SK-N-SH treated with all-trans-retinoic acid at 6 μM for 48 hours (cell line): ENCODE results near the gene EXD3.

Experiments used
- ATAC-seq: fragments of 200-7000 bp; cut with Tn5 transposase; 3 replicates; pipeline ENCODE4 v1.9.1; 2020; ENCODE audit warnings: mild to moderate bottlenecking, moderate library complexity
- ARNTL ChIP-seq: fragments of 450-650 bp; formaldehyde crosslinking; IDR thresholded peaks from 2 replicates; pipeline ENCODE4 v1.5.0; 2020; ENCODE audit warnings: low read depth, mild to moderate bottlenecking, moderate library complexity, borderline replicate concordance
- BACH2 ChIP-seq: fragments of 250-450 bp; sonication (Bioruptor Pico); IDR thresholded peaks from 2 replicates; pipeline ENCODE4 v1.9.0; 2021; ENCODE audit warnings: mild to moderate bottlenecking, borderline replicate concordance
- CSDC2 ChIP-seq: fragments of 250-450 bp; sonication (Bioruptor Pico); IDR thresholded peaks from 2 replicates; pipeline ENCODE4 v1.5.0; 2020; ENCODE audit warnings: mild to moderate bottlenecking, moderate library complexity
- ESRRG ChIP-seq: fragments of 250-450 bp; sonication (Bioruptor Pico); IDR thresholded peaks from 2 replicates; pipeline ENCODE4 v1.6.1; 2021; ENCODE audit warnings: mild to moderate bottlenecking
- GLIS3 ChIP-seq: fragments of 250-450 bp; sonication (Bioruptor Pico); IDR thresholded peaks from 2 replicates; pipeline ENCODE4 v1.5.0; 2020; ENCODE audit warnings: mild to moderate bottlenecking, moderate library complexity
- ISL1 ChIP-seq: fragments of 250-450 bp; sonication (Bioruptor Pico); IDR thresholded peaks from 2 replicates; pipeline ENCODE4 v2.1.2; 2022; ENCODE audit warnings: mild to moderate bottlenecking, moderate library complexity
- OSR1 ChIP-seq: fragments of 250-450 bp; sonication (Bioruptor Pico); IDR thresholded peaks from 2 replicates; pipeline ENCODE4 v1.8.0; 2022; ENCODE audit warnings: moderate library complexity, mild to moderate bottlenecking, inconsistent platforms
- PPARA ChIP-seq: fragments of 250-450 bp; sonication (Bioruptor Pico); IDR thresholded peaks from 2 replicates; pipeline ENCODE4 v1.5.0; 2020; ENCODE audit warnings: mild to moderate bottlenecking, borderline replicate concordance
- RARB ChIP-seq: fragments of 250-450 bp; sonication (Bioruptor Pico); IDR thresholded peaks from 2 replicates; pipeline ENCODE4 v1.8.0; 2021; ENCODE audit warnings: mild to moderate bottlenecking, moderate library complexity
- SNAI2 ChIP-seq: fragments of 250-450 bp; sonication (Bioruptor Pico); IDR thresholded peaks from 2 replicates; pipeline ENCODE4 v1.5.0; 2020; ENCODE audit warnings: mild to moderate bottlenecking, moderate library complexity
- TCF4 ChIP-seq: fragments of 250-450 bp; sonication (Bioruptor Pico); IDR thresholded peaks from 2 replicates; pipeline ENCODE4 v1.8.0; 2021; ENCODE audit warnings: mild to moderate bottlenecking, moderate library complexity, borderline replicate concordance
- TOX ChIP-seq: fragments of 250-450 bp; sonication (Bioruptor Pico); IDR thresholded peaks from 2 replicates; pipeline ENCODE4 v1.8.0; 2021; ENCODE audit warnings: mild to moderate bottlenecking, moderate library complexity, borderline replicate concordance
- ZC3H10 ChIP-seq: fragments of 250-450 bp; sonication (Bioruptor Pico); IDR thresholded peaks from 2 replicates; pipeline ENCODE4 v1.5.1; 2021; ENCODE audit warnings: mild to moderate bottlenecking, moderate library complexity
- ZFP3 ChIP-seq: fragments of 250-450 bp; sonication (Bioruptor Pico); IDR thresholded peaks from 2 replicates; pipeline ENCODE4 v1.5.0; 2020; ENCODE audit warnings: mild to moderate bottlenecking, moderate library complexity
- ZNF565 ChIP-seq: fragments of 450-650 bp; formaldehyde crosslinking; conservative IDR thresholded peaks from 2 replicates; pipeline ENCODE4 v1.5.0; 2020; ENCODE audit warnings: low read depth, mild to moderate bottlenecking, moderate library complexity
- ZNF70 ChIP-seq: fragments of 450-650 bp; formaldehyde crosslinking; IDR thresholded peaks from 2 replicates; pipeline ENCODE4 v1.5.0; 2020; ENCODE audit warnings: mild to moderate bottlenecking, moderate library complexity
- ZNF8 ChIP-seq: fragments of 450-650 bp; formaldehyde crosslinking; IDR thresholded peaks from 2 replicates; pipeline ENCODE4 v1.5.0; 2020; ENCODE audit warnings: mild to moderate bottlenecking, moderate library complexity
- TF ChIP-seq, protein P1 (sequence below): fragments of 250-450 bp; sonication (Bioruptor Pico); IDR thresholded peaks from 2 replicates; pipeline ENCODE4 v1.5.1; 2020; ENCODE audit warnings: low read depth, mild to moderate bottlenecking, moderate library complexity
- TF ChIP-seq, protein P2 (sequence below): fragments of 250-450 bp; sonication (Bioruptor Pico); IDR thresholded peaks from 2 replicates; pipeline ENCODE4 v1.8.0; 2021; ENCODE audit warnings: low read depth, mild to moderate bottlenecking, moderate library complexity, borderline replicate concordance
- TF ChIP-seq, protein P3 (sequence below): fragments of 250-450 bp; sonication (Bioruptor Pico); IDR thresholded peaks from 2 replicates; pipeline ENCODE4 v1.8.0; 2020; ENCODE audit warnings: mild to moderate bottlenecking, moderate library complexity, borderline replicate concordance
- TF ChIP-seq, protein P4 (sequence below): fragments of 250-450 bp; sonication (Bioruptor Pico); IDR thresholded peaks from 2 replicates; pipeline ENCODE4 v1.5.1; 2021; ENCODE audit warnings: mild to moderate bottlenecking, moderate library complexity

The EXD3 gene

DNA sequence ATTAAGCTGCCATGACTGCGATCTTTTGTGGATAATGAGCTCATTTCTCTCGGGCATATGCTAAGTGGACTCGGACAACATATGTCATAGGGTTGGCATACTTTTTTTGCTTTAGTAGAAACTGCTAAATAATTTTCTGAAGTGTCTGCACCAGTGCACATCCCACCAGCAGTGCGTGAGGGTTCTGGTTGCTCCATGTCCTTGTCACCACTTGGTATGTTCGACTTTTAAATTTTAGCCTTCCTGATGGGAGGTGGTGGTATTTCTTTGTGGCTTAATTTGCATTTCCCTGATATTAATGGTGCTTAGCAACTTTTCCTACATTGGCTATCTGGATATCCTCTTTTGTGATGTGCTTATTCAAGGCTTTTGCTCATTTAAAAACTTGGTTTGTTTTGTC is 63.1 kb downstream of the EXD3 start:
- TF ChIP-seq ZNF70 (CRISPR knock-in tag) (no peak), TCF4 (no peak), CSDC2 (CRISPR knock-in tag) (no peak), RARB (no peak), PPARA (CRISPR knock-in tag) (no peak), BACH2 (CRISPR knock-in tag) (no peak)
- TF ChIP-seq, protein P1, sequence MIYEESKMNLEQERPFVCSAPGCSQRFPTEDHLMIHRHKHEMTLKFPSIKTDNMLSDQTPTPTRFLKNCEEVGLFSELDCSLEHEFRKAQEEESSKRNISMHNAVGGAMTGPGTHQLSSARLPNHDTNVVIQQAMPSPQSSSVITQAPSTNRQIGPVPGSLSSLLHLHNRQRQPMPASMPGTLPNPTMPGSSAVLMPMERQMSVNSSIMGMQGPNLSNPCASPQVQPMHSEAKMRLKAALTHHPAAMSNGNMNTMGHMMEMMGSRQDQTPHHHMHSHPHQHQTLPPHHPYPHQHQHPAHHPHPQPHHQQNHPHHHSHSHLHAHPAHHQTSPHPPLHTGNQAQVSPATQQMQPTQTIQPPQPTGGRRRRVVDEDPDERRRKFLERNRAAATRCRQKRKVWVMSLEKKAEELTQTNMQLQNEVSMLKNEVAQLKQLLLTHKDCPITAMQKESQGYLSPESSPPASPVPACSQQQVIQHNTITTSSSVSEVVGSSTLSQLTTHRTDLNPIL (CRISPR knock-in tag): no peak
- ATAC-seq: no peak

DNA sequence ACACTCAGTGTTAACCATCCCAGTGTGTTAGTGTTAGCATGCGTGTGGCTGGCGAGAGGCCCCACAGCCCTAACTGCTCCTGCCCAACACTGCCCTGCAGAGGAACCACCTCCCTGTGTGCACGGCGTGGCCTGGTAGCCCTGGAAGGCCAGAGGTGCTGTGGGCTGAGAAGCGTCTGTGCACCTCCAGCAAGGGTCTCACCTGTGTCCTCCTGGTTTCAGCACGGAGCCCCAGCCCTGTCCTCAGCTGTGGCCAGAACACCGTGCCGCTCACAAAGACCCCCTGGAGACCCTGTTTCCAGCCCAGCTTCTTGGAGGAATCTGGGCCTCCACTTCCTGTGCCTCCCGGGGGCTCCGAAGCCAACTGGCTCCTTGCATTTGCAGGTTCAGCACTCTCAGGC is 64.8 kb downstream of the EXD3 start:
- TF ChIP-seq, protein P2, sequence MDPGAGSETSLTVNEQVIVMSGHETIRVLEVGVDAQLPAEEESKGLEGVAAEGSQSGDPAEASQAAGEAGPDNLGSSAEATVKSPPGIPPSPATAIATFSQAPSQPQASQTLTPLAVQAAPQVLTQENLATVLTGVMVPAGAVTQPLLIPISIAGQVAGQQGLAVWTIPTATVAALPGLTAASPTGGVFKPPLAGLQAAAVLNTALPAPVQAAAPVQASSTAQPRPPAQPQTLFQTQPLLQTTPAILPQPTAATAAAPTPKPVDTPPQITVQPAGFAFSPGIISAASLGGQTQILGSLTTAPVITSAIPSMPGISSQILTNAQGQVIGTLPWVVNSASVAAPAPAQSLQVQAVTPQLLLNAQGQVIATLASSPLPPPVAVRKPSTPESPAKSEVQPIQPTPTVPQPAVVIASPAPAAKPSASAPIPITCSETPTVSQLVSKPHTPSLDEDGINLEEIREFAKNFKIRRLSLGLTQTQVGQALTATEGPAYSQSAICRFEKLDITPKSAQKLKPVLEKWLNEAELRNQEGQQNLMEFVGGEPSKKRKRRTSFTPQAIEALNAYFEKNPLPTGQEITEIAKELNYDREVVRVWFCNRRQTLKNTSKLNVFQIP: no peak
- TF ChIP-seq ZNF565 (CRISPR knock-in tag) (no peak), TCF4 (no peak)
- TF ChIP-seq, protein P3, sequence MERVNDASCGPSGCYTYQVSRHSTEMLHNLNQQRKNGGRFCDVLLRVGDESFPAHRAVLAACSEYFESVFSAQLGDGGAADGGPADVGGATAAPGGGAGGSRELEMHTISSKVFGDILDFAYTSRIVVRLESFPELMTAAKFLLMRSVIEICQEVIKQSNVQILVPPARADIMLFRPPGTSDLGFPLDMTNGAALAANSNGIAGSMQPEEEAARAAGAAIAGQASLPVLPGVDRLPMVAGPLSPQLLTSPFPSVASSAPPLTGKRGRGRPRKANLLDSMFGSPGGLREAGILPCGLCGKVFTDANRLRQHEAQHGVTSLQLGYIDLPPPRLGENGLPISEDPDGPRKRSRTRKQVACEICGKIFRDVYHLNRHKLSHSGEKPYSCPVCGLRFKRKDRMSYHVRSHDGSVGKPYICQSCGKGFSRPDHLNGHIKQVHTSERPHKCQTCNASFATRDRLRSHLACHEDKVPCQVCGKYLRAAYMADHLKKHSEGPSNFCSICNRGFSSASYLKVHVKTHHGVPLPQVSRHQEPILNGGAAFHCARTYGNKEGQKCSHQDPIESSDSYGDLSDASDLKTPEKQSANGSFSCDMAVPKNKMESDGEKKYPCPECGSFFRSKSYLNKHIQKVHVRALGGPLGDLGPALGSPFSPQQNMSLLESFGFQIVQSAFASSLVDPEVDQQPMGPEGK: no peak
- TF ChIP-seq, all 23 proteins: peak for 0
- ATAC-seq: no peak

DNA sequence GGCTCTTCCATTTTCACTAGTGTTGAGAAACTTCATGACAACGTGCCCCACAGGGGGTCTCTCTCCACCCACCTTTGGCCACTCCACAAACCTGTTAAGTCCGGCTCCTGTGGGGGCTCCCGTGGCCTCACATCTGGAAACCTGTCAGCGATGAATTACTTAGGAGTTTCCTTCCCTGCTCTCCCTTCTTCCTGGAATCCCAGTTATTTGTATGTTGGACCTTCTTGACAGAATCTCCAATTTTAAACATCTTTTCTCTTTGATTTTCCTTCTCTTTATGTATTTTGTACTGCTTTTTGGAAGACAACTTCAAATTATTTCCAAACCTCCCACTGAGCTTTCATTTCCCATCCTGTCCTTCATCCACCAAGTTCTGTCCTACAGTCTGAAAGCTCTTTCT is 65.8 kb downstream of the EXD3 start:
- TF ChIP-seq PPARA (CRISPR knock-in tag) (no peak), ESRRG (CRISPR knock-in tag) (no peak), GLIS3 (CRISPR knock-in tag) (no peak), ZC3H10 (no peak), TOX (CRISPR knock-in tag) (no peak), ISL1 (CRISPR knock-in tag) (no peak), ZNF70 (CRISPR knock-in tag) (no peak), CSDC2 (CRISPR knock-in tag) (no peak), OSR1 (CRISPR knock-in tag) (no peak), ARNTL (no peak), SNAI2 (no peak), ZFP3 (CRISPR knock-in tag) (no peak)
- TF ChIP-seq, protein P2: no peak
- TF ChIP-seq, protein P3: no peak
- no peak for ATAC-seq

DNA sequence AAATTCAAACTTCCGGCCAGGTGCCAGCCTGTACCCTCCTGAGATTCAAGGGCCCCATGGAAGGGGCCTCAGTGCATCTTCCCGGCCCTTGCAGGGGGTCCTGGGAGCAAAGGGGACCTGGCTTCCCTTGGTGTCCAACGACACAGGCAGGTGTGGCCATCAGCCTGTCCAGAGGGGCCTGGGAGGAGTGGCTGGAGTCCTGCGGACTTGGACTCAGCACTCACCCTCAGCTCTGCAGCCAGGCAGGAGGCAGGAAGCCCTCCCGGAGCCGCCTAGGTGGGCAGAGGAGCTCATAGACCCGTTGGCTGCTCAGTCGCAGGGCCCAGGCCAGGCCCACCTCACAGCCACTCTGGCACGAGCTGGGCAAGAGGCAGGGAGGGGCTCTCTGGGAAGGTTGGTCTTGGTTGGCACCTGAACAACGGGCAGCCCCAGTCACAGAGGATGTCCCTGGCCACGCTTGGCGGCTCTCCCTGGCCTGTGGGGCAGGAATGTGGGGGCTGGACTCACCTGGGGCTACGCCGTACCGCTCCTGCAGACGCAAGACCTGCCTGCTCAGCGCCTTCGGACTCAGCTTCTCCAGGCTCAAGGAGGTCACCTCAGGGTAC is 67.1 kb downstream of the EXD3 start:
- TF ChIP-seq ZNF8: no peak
- no peak for TF ChIP-seq ARNTL
- TF ChIP-seq ZC3H10: no peak
- TF ChIP-seq ZFP3 (CRISPR knock-in tag): no peak
- TF ChIP-seq, protein P2: no peak
- TF ChIP-seq, protein P1 (CRISPR knock-in tag): no peak
- no peak for TF ChIP-seq CSDC2 (CRISPR knock-in tag)
- TF ChIP-seq TCF4: no peak
- TF ChIP-seq, protein P3: no peak
- TF ChIP-seq, protein P4, sequence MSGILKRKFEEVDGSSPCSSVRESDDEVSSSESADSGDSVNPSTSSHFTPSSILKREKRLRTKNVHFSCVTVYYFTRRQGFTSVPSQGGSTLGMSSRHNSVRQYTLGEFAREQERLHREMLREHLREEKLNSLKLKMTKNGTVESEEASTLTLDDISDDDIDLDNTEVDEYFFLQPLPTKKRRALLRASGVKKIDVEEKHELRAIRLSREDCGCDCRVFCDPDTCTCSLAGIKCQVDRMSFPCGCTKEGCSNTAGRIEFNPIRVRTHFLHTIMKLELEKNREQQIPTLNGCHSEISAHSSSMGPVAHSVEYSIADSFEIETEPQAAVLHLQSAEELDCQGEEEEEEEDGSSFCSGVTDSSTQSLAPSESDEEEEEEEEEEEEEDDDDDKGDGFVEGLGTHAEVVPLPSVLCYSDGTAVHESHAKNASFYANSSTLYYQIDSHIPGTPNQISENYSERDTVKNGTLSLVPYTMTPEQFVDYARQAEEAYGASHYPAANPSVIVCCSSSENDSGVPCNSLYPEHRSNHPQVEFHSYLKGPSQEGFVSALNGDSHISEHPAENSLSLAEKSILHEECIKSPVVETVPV (CRISPR knock-in tag): no peak
- TF ChIP-seq RARB: no peak
- no peak for ATAC-seq
